Measurements from ENCODE around the gene BEND3.

The BEND3 gene

GRCh38 chr6:107059606-107060005, 55.7 kb downstream of the BEND3 start:
- no peak overlapping the region for H3K4me3 ChIP-seq (ENCODE audit: low read depth, low read length)
- TF ChIP-seq CTCF (IDR thresholded peaks at IDR 0.05; ENCODE audit: low read depth, low read length, missing control alignments), result no peak
- no peak for DNase-seq (ENCODE audit: low read depth)

- H3K4me3 ChIP-seq (ENCODE audit: low read depth, low read length), result no peak overlapping the region
- TF ChIP-seq CTCF (IDR thresholded peaks at IDR 0.05; ENCODE audit: low read depth, low read length, missing control alignments), result no peak
- DNase-seq (ENCODE audit: low read depth), result no peak
Measured at GRCh38 chr6:107057679-107058078, 57.6 kb downstream of the BEND3 start.

- no peak for DNase-seq (ENCODE audit: low read depth)
- H3K4me3 ChIP-seq (ENCODE audit: low read depth, low read length), result no peak overlapping the region
- TF ChIP-seq CTCF (IDR thresholded peaks at IDR 0.05; ENCODE audit: low read depth, low read length, missing control alignments), result no peak
Measured at GRCh38 chr6:107056796-107057195, 58.5 kb downstream of the BEND3 start.

GRCh38 chr6:107047807-107048206, 67.5 kb downstream of the BEND3 start:
- no peak for TF ChIP-seq CTCF (IDR thresholded peaks at IDR 0.05; ENCODE audit: low read depth, low read length, missing control alignments)
- DNase-seq (ENCODE audit: low read depth), result no peak
- no peak overlapping the region for H3K4me3 ChIP-seq (ENCODE audit: low read depth, low read length)

- DNase-seq (ENCODE audit: low read depth), result no peak
- no peak for TF ChIP-seq CTCF (IDR thresholded peaks at IDR 0.05; ENCODE audit: low read depth, low read length, missing control alignments)
- H3K4me3 ChIP-seq (ENCODE audit: low read depth, low read length), result no peak overlapping the region
Measured at GRCh38 chr6:107045826-107046675, 69.3 kb downstream of the BEND3 start.

- no peak overlapping the region for H3K4me3 ChIP-seq (ENCODE audit: low read depth, low read length)
- TF ChIP-seq CTCF (IDR thresholded peaks at IDR 0.05; ENCODE audit: low read depth, low read length, missing control alignments), result no peak
- no peak for DNase-seq (ENCODE audit: low read depth)
Measured at GRCh38 chr6:107033126-107033525, 82.2 kb downstream of the BEND3 start.

GRCh38 chr6:107032051-107032450, 83.3 kb downstream of the BEND3 start:
- no peak for DNase-seq (ENCODE audit: low read depth)

More at GRCh38 chr6:107032051-107032450, 83.3 kb downstream of the BEND3 start:
- no peak overlapping the region for H3K4me3 ChIP-seq (ENCODE audit: low read depth, low read length)
- no peak for TF ChIP-seq CTCF (IDR thresholded peaks at IDR 0.05; ENCODE audit: low read depth, low read length, missing control alignments)

Measured in GM12864 (cell line).